Measurements from ENCODE around the gene ADORA1.

GRCh38 chr1:203177470-203178039 is 50.0 kb downstream of the ADORA1 start:
- TF ChIP-seq CTCF (conservative IDR thresholded peaks at IDR 0.05): no peak
- no peak for TF ChIP-seq ZFX (IDR thresholded peaks at IDR 0.05)
